HG03354 (cell line): Measurements from ENCODE around the gene TMEM108.

Source experiments
- ATAC-seq: cut with Tn5 transposase; IDR thresholded peaks from one replicate; pipeline ENCODE4 v1.9.1; 2021; ENCODE audit warnings: mild to moderate bottlenecking; ENCODE audit not compliant: unreplicated experiment, poor library complexity, severe bottlenecking

TMEM108 gene

GRCh38 chr3:133295944-133296917 is 258.0 kb downstream of the TMEM108 start:
- ATAC-seq = no peak

- no peak for ATAC-seq
Measured at GRCh38 chr3:133296981-133297380, 258.8 kb downstream of the TMEM108 start.

GRCh38 chr3:133300102-133300501 is 261.9 kb downstream of the TMEM108 start:
- ATAC-seq = no peak

- no peak for ATAC-seq
Measured at GRCh38 chr3:133301194-133301593, 263.0 kb downstream of the TMEM108 start.

- no peak for ATAC-seq
Measured at GRCh38 chr3:133301731-133302130, 263.5 kb downstream of the TMEM108 start.

- no peak for ATAC-seq
Measured at GRCh38 chr3:133303430-133303829, 265.2 kb downstream of the TMEM108 start.

- ATAC-seq = no peak
Measured at GRCh38 chr3:133317866-133318265, 279.7 kb downstream of the TMEM108 start.

GRCh38 chr3:133328373-133328772 is 290.2 kb downstream of the TMEM108 start:
- ATAC-seq = no peak

- ATAC-seq = no peak
Measured at GRCh38 chr3:133329626-133330025, 291.4 kb downstream of the TMEM108 start.

- ATAC-seq = no peak
Measured at GRCh38 chr3:133330065-133330464, 291.9 kb downstream of the TMEM108 start.

- ATAC-seq = no peak
Measured at GRCh38 chr3:133330522-133330921, 292.3 kb downstream of the TMEM108 start.

- no peak for ATAC-seq
Measured at GRCh38 chr3:133354721-133355120, 316.5 kb downstream of the TMEM108 start.

GRCh38 chr3:133360476-133360875 is 322.3 kb downstream of the TMEM108 start:
- no peak for ATAC-seq

GRCh38 chr3:133361011-133361410 is 322.8 kb downstream of the TMEM108 start:
- no peak for ATAC-seq

- ATAC-seq = no peak
Measured at GRCh38 chr3:133361435-133361834, 323.2 kb downstream of the TMEM108 start.

GRCh38 chr3:133362539-133362938 is 324.3 kb downstream of the TMEM108 start:
- no peak for ATAC-seq

GRCh38 chr3:133364704-133365103 is 326.5 kb downstream of the TMEM108 start:
- no peak for ATAC-seq

- no peak for ATAC-seq
Measured at GRCh38 chr3:133366921-133367320, 328.7 kb downstream of the TMEM108 start.

GRCh38 chr3:133367403-133367802 is 329.2 kb downstream of the TMEM108 start:
- ATAC-seq = no peak

- no peak for ATAC-seq
Measured at GRCh38 chr3:133367956-133368355, 329.8 kb downstream of the TMEM108 start.

GRCh38 chr3:133368371-133369067 is 330.3 kb downstream of the TMEM108 start:
- ATAC-seq = no peak
